Mucosa of descending colon (tissue), 3 donors: Measurements from ENCODE around the gene BCKDK. TPM values are rescaled to one million over a fixed set of nuclear protein-coding genes. Genes with fewer than 3 reads are reported as not detected.
"Not testable (repeated sequence)": the region's sequence is repeated elsewhere in the genome, so short reads cannot be mapped to it uniquely, and the experiment has no call there.

Experiments
- ATAC-seq: fragments of 200-7000 bp; cut with Tn5 transposase; one replicate; pipeline ENCODE4 v1.9.1; 2020; ENCODE audit warnings: mild to moderate bottlenecking, moderate library complexity
- DNase-seq, 3 donors: peaks; one replicate each; pipeline ENCODE4 v3.0.0-alpha.2; 2020
- H3K36me3 ChIP-seq: fragments of 200-600 bp; one replicate; pipeline ENCODE4 v1.8.0; 2021; ENCODE audit warnings: low read depth, mild to moderate bottlenecking
- H3K4me1 ChIP-seq: fragments of 200-600 bp; one replicate; pipeline ENCODE4 v1.8.0; 2021; ENCODE audit warnings: low read depth, mild to moderate bottlenecking
- H3K4me3 ChIP-seq: fragments of 200-600 bp; one replicate; pipeline ENCODE4 v1.8.0; 2021; ENCODE audit warnings: mild to moderate bottlenecking
- H3K9me3 ChIP-seq: fragments of 200-600 bp; one replicate; pipeline ENCODE4 v1.8.0; 2021; ENCODE audit warnings: mild to moderate bottlenecking
- intact Hi-C, 2 donors: fragments of 100-400 bp; cut with DNase I in 1 of 2; cut with micrococcal nuclease in 1 of 2; formaldehyde crosslinking; loops; one replicate each; pipeline versions ENCODE4 v1.11.0 to v1.11.1; 2022; cut with DNase I, micrococcal nuclease
- total RNA-seq, 3 donors: library from RNA; stranded (reverse); fragmentation: NEBNext Ultra II Directional in 2 of 3; extraction: Animal tissue kit (Norgen Biotek cat#: 25700) in 2 of 3; gene quantifications; one replicate each; pipeline versions ENCODE4 v1.2.1 to v1.2.4, GENCODE V29; 2021 to 2023
- TF ChIP-seq, protein P1 (sequence below): fragments of 200-600 bp; IDR thresholded peaks from one replicate; pipeline ENCODE4 v1.8.0; 2022; ENCODE audit warnings: antibody characterized with exemption, mild to moderate bottlenecking
- donor health status: DM: no; HTN: no; CAD: no; lungs with moderate emphysema.
- donor health status: DM: no; HTN: no; CAD: no.
- donor health status: DM: no; HTN: yes; CAD: no.

BCKDK gene
- total RNA-seq, 3 donors from 2014 or later, result 31.7 to 40.1 (median 36.6) TPM

DNA sequence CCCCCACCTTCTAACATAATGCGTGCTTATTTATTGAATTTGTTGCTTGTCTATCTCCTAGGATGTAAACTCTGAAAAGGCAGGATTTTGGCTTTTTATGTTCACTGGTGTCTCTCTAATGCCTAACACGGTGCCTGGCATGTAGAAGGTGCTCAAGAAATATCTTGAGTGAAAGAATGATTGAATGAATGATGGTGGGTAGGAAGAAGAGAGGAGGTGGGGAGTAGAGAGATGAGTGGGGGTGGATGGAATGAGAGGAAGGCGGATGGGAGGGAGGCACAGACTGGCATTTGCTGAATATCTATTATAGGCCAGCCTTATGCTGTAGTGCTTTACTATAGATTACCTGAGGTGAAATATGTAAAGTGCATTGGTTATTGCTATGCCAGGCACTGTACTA lies 39.4 kb downstream of the BCKDK start:
- ATAC-seq (no peak), DNase-seq (no peak)
- TF ChIP-seq, protein P1, sequence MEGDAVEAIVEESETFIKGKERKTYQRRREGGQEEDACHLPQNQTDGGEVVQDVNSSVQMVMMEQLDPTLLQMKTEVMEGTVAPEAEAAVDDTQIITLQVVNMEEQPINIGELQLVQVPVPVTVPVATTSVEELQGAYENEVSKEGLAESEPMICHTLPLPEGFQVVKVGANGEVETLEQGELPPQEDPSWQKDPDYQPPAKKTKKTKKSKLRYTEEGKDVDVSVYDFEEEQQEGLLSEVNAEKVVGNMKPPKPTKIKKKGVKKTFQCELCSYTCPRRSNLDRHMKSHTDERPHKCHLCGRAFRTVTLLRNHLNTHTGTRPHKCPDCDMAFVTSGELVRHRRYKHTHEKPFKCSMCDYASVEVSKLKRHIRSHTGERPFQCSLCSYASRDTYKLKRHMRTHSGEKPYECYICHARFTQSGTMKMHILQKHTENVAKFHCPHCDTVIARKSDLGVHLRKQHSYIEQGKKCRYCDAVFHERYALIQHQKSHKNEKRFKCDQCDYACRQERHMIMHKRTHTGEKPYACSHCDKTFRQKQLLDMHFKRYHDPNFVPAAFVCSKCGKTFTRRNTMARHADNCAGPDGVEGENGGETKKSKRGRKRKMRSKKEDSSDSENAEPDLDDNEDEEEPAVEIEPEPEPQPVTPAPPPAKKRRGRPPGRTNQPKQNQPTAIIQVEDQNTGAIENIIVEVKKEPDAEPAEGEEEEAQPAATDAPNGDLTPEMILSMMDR, result no peak
- intact Hi-C loops, result loop anchor here in 1 of 2 donors (10.0 kb wide), 1 partner anchor 163 kb away; the partner anchor contains the start of gene HSD3B7
- no peaks in the 10 kb centered on the region for H3K4me1 ChIP-seq
- no peaks in the 10 kb centered on the region for H3K36me3 ChIP-seq
- no peaks in the 10 kb centered on the region for H3K9me3 ChIP-seq
- no peak overlapping the region for H3K4me3 ChIP-seq

- ATAC-seq, result peak; percentile 95
- Histone ChIP-seq H3K36me3 (no peaks in the 10 kb centered on the region), H3K9me3 (no peaks in the 10 kb centered on the region), H3K4me3 (no peak overlapping the region), H3K4me1 (no peaks in the 10 kb centered on the region)
- intact Hi-C loops, result loop anchor here in 1 of 2 donors (10.0 kb wide), 1 partner anchor 164 kb away; the partner anchor contains the start of gene HSD3B7
- DNase-seq, result peak; percentile 85 to 90 (median 87)
- TF ChIP-seq, protein P1, result no peak
These were observed 40.1 kb downstream of the BCKDK start for GRCh38 chr16:31148281-31148728.

DNA sequence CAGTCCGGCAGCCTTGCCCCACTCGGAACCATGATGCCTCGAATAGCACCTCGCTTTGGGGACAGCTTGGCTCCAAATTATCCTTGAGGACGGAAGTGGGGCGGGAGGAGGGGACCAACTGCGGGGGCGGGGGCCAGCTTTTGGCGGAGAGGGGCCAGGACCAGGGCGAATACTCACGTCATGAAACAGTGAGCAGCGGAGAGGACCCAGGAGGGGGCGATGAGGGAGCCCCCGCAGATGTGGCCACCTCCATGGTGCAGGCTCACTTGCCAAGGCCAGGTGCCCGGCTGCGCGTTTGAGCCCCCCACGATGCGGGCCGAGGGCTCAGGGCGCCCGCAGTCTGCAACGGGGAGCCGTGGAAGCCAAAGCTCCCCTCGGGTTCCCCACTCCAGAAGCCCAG lies 40.7 kb downstream of the BCKDK start:
- DNase-seq (peak in 1 of 3 donors; percentile 53), ATAC-seq (no peak)
- intact Hi-C loops, result loop anchor here in 1 of 2 donors (10.0 kb wide), 1 partner anchor 164 kb away; the partner anchor contains the start of gene HSD3B7
- no peaks in the 10 kb centered on the region for H3K36me3 ChIP-seq
- no peaks in the 10 kb centered on the region for H3K4me1 ChIP-seq
- H3K9me3 ChIP-seq, result no peaks in the 10 kb centered on the region
- H3K4me3 ChIP-seq, result no peak overlapping the region
- TF ChIP-seq, protein P1, result no peak

DNA sequence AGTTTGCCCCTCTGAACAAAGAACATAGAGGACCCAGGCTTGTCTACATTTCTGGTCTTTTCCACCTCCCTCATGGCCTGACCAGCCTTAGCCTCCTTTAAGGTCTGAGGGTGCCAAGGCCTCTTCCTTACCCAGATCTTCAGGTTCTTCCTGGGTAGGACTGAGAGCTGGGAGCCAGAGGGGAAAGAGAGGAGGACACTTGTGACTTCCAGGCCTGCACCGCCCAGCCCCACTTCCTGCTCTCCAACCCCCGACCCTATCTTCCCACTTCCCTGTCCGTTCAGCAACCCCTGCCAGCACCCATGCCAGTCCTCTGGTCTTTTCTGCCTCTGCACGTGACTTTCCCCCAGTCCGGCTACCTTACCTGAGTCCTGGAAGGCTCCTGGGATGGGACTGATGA lies 41.1 kb downstream of the BCKDK start:
- ATAC-seq (no peak), DNase-seq (no peak)
- TF ChIP-seq, protein P1, result no peak
- no peaks in the 10 kb centered on the region for H3K4me1 ChIP-seq
- H3K4me3 ChIP-seq, result no peak overlapping the region
- intact Hi-C loops, result loop anchor here in 1 of 2 donors (10.0 kb wide), 1 partner anchor 165 kb away; the partner anchor contains the start of gene HSD3B7
- no peaks in the 10 kb centered on the region for H3K36me3 ChIP-seq
- H3K9me3 ChIP-seq, result no peaks in the 10 kb centered on the region

- H3K36me3 ChIP-seq, result no peaks in the 10 kb centered on the region
- H3K4me1 ChIP-seq, result no peaks in the 10 kb centered on the region
- no peak within 1 kb of the TSS for H3K4me3 ChIP-seq
- intact Hi-C loops, result loop anchor here in 1 of 2 donors (10.0 kb wide), 1 partner anchor 165 kb away; the partner anchor contains the start of gene HSD3B7
- DNase-seq (no peak), ATAC-seq (peak; percentile 12)
- no peaks in the 10 kb centered on the region for H3K9me3 ChIP-seq
- TF ChIP-seq, protein P1, result no peak
These were observed 42.0 kb downstream of the BCKDK start, which contains the start of gene PRSS36 for GRCh38 chr16:31149894-31150890. TSS of gene PRSS36 (minus strand) at chr16:31150066. CDS start at chr16:31150035, 31 bp downstream.

DNA sequence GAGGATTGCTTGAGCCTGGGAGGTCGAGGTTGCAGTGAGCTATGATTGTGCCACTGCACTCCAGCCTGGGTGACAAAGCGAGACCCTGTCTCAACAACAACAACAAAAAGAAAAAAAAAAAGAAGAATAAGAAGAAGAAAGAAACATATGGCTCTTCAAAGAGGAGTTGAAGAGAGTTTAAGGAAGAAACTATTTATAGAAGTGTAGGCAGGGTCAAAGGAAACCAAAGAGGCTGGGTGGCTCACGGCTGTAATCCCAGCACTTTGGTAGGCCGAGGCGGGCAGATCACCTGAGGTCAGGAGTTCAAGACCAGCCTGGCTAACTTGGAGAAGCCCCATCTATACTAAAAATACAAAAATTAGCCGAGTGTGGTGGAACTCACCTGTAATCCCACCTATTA lies 42.8 kb downstream of the BCKDK start:
- H3K4me3 ChIP-seq, DNase-seq, ATAC-seq, intact Hi-C loops, H3K9me3 ChIP-seq, H3K4me1 ChIP-seq, H3K36me3 ChIP-seq: not testable (repeated sequence)
